Duodenal mucosa (tissue), 2 donors: ENCODE measurements around the gene RAB9A.
"Not testable (repeated sequence)": the region's sequence is repeated elsewhere in the genome, so short reads cannot be mapped to it uniquely, and the experiment has no call there.

Experiments used
- H3K27ac ChIP-seq: one replicate; pipeline ENCODE4 v1.7.0; 2013; ENCODE audit warnings: low read depth, low read length
- H3K27me3 ChIP-seq, 2 donors: one replicate each; pipeline ENCODE4 v1.7.0; 2013; ENCODE audit warnings: low read length in 2 of 2, control low read depth in 1 of 2; ENCODE audit not compliant: insufficient read depth in 2 of 2, control insufficient read depth in 1 of 2
- H3K36me3 ChIP-seq, 2 donors: one replicate each; pipeline ENCODE4 v1.7.0; 2013; ENCODE audit warnings: low read length in 2 of 2, control low read depth in 1 of 2; ENCODE audit not compliant: insufficient read depth in 2 of 2, control insufficient read depth in 1 of 2
- H3K4me1 ChIP-seq, 2 donors: one replicate each; pipeline ENCODE4 v1.7.0; 2013; ENCODE audit warnings: low read length in 2 of 2, control low read depth in 1 of 2; ENCODE audit not compliant: insufficient read depth in 2 of 2, control insufficient read depth in 1 of 2
- H3K4me3 ChIP-seq, 2 donors: one replicate each; pipeline ENCODE4 v1.7.0; 2013; ENCODE audit warnings: low read length in 2 of 2, low read depth in 1 of 2
- H3K9ac ChIP-seq, 2 donors: one replicate each; pipeline ENCODE4 v1.7.0; 2013; ENCODE audit warnings: low read length in 2 of 2, low read depth in 1 of 2
- H3K9me3 ChIP-seq, 2 donors: one replicate each; pipeline ENCODE4 v1.7.0; 2013; ENCODE audit warnings: low read length in 2 of 2, control low read depth in 1 of 2; ENCODE audit not compliant: control insufficient read depth in 1 of 2

RAB9A gene, protein sequence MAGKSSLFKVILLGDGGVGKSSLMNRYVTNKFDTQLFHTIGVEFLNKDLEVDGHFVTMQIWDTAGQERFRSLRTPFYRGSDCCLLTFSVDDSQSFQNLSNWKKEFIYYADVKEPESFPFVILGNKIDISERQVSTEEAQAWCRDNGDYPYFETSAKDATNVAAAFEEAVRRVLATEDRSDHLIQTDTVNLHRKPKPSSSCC

DNA sequence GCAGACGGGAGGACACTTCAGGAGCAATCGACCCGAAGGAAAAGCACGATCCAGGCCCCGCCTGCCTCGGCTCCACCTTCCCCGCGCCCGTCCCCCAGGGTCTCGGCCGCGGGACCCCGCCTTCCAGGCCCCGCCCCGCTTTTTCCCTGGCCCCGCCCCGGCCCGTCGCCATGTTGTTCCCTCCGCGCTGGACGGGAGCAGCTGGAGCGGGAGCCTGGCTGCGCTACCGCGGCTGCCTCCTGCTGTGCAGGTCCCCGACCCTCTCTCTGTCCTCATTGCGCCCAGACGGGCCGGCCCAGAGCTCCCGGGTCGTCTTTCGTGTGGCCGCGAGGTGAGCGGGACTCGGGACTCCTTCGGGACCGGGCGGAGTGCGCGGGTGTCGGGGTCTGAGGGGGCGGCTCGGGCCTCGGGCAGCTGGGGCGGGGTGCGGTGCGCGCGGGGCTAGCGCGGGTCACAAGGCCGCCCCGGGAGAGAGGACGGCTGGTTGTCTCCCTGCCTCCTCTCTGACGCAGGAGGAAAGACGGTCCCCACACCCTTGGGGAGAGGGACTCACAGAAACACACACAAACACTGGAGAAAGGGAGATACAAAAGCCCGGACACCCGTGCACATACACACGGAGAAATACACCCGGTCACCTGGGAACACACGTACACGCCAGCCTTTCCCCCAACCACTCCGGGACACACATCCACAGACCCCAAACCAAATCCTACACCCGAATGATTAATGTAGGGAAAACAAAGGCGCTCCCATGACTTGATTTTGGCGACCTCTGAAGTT, at the start of gene RAB9A:
RAB9A (plus strand) TSS at position 171 of the 783 bp plus-strand sequence. CDS start 19,619 bp downstream, outside the sequence.
- no peaks in the 10 kb centered on the region for H3K27me3 ChIP-seq
- H3K9ac ChIP-seq = peak within 1 kb of the TSS; percentile 74 to 99
- no peaks in the 10 kb centered on the region for H3K36me3 ChIP-seq
- peak within 1 kb of the TSS; percentile 95 for H3K27ac ChIP-seq
- peaks cover 13 to 24% of the 10 kb centered on the region in 2 donors for H3K4me1 ChIP-seq
- H3K9me3 ChIP-seq = no peaks in the 10 kb centered on the region
- H3K4me3 ChIP-seq = peak within 1 kb of the TSS; percentile 86 to 91

DNA sequence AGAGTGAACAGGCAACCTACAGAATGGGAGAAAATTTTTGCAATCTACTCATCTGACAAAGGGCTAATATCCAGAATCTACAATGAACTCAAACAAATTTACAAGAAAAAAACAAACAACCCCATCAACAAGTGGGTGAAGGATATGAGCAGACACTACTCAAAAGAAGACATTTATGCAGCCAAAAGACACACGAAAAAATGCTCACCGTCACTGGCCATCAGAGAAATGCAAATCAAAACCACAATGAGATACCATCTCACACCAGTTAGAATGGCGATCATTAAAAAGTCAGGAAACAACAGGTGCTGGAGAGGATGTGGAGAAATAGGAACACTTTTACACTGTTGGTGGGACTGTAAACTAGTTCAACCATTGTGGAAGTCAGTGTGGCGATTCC, 47.2 kb upstream of the RAB9A start:
- not testable (repeated sequence) for H3K9me3 ChIP-seq, H3K27ac ChIP-seq, H3K27me3 ChIP-seq, H3K36me3 ChIP-seq, H3K9ac ChIP-seq, H3K4me1 ChIP-seq, H3K4me3 ChIP-seq

GRCh38 chrX:13645464-13646153, 43.3 kb upstream of the RAB9A start:
- Histone ChIP-seq H3K4me1 (peaks cover 0 to 5% of the 10 kb centered on the region in 2 donors), H3K27me3 (no peaks in the 10 kb centered on the region), H3K4me3 (no peak overlapping the region), H3K27ac (no peak overlapping the region), H3K9me3 (no peaks in the 10 kb centered on the region), H3K36me3 (no peaks in the 10 kb centered on the region), H3K9ac (no peak overlapping the region)

DNA sequence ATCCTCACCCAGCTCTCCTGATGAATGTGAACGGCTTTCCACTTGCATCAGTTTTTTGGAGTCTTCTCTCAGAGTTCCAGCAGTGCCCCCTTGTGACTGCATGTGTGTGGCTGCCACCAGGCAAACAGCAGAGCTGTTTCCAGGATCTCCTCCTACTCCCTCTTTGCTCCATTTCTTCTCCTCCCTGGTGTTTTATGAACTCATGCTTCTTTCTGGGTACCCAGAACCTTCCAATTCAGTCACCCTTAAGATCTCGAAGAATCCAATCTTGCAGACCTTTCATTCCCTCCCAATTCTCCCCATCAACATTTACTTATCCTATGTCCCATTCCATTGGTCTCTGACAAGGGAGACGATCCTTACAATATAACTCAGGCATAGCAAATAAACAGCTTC, 42.8 kb upstream of the RAB9A start:
- H3K9me3 ChIP-seq = no peaks in the 10 kb centered on the region
- H3K4me3 ChIP-seq = no peak overlapping the region
- H3K4me1 ChIP-seq = peaks cover 0 to 5% of the 10 kb centered on the region in 2 donors
- H3K36me3 ChIP-seq = no peaks in the 10 kb centered on the region
- H3K27ac ChIP-seq = no peak overlapping the region
- no peaks in the 10 kb centered on the region for H3K27me3 ChIP-seq
- no peak overlapping the region for H3K9ac ChIP-seq

DNA sequence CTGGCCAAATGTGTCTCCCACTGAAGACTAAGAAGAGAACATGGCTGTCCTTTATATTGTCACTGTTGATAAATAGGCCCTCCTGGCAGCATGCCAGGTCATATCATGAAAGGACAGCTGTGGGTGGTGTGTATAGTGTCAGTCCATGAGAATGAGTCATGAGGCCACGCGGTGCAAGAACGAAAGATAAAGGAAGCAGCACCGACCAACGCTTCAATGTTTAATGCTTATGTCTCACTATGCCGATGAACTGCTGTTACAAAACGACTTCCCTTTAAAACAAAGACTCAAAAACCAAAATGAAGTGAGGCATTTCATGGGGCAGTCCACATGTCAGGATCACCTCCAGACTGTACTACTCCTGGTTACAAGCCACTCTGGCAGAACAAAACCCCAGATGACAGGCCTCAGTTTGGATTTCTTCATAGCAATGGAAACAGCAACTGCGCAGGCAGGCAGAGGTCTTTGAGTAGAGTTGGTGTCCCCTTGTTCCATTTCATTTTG, 41.2 kb upstream of the RAB9A start:
- Histone ChIP-seq H3K27ac (no peak overlapping the region), H3K9me3 (no peaks in the 10 kb centered on the region), H3K27me3 (no peaks in the 10 kb centered on the region)

GRCh38 chrX:13648336-13648735, 40.6 kb upstream of the RAB9A start:
- not testable (repeated sequence) for H3K27me3 ChIP-seq

More for the DNA sequence above, 41.2 kb upstream of the RAB9A start:
- Histone ChIP-seq H3K36me3 (no peaks in the 10 kb centered on the region), H3K9ac (peak overlapping the region in 1 of 2 donors; percentile 25), H3K4me3 (no peak overlapping the region), H3K4me1 (peaks cover 7 to 11% of the 10 kb centered on the region in 2 donors)

GRCh38 chrX:13649838-13650237, 39.1 kb upstream of the RAB9A start:
- Histone ChIP-seq H3K9me3 (no peaks in the 10 kb centered on the region), H3K36me3 (no peaks in the 10 kb centered on the region), H3K4me3 (no peak overlapping the region), H3K9ac (no peak overlapping the region), H3K27ac (no peak overlapping the region), H3K27me3 (no peaks in the 10 kb centered on the region), H3K4me1 (peaks cover 11 to 15% of the 10 kb centered on the region in 2 donors)

More at GRCh38 chrX:13648336-13648735, 40.6 kb upstream of the RAB9A start:
- not testable (repeated sequence) for H3K36me3 ChIP-seq, H3K27ac ChIP-seq, H3K9me3 ChIP-seq, H3K9ac ChIP-seq, H3K4me3 ChIP-seq
- H3K4me1 ChIP-seq = peaks cover 7 to 11% of the 10 kb centered on the region in 2 donors

- no peak overlapping the region for H3K27ac ChIP-seq
- no peaks in the 10 kb centered on the region for H3K27me3 ChIP-seq
- no peaks in the 10 kb centered on the region for H3K9me3 ChIP-seq
- no peak overlapping the region for H3K4me3 ChIP-seq
- H3K9ac ChIP-seq = no peak overlapping the region
- no peaks in the 10 kb centered on the region for H3K36me3 ChIP-seq
- H3K4me1 ChIP-seq = peaks cover 11 to 15% of the 10 kb centered on the region in 2 donors
Measured at GRCh38 chrX:13650318-13650717, 38.6 kb upstream of the RAB9A start.

- no peaks in the 10 kb centered on the region for H3K27me3 ChIP-seq
Measured at GRCh38 chrX:13651150-13651549, 37.8 kb upstream of the RAB9A start.

More at GRCh38 chrX:13651150-13651549, 37.8 kb upstream of the RAB9A start:
- peaks cover 11 to 15% of the 10 kb centered on the region in 2 donors for H3K4me1 ChIP-seq
- no peak overlapping the region for H3K4me3 ChIP-seq
- H3K9me3 ChIP-seq = no peaks in the 10 kb centered on the region
- peaks cover 0 to 7% of the 10 kb centered on the region in 2 donors for H3K36me3 ChIP-seq
- H3K27ac ChIP-seq = no peak overlapping the region
- no peak overlapping the region for H3K9ac ChIP-seq
